HG03280 (cell line): ENCODE data around the gene KNL1.
A peak's percentile ranks its signal among the peaks of the same experiment; 100 is the strongest.
"Not testable (repeated sequence)": the region's sequence is repeated elsewhere in the genome, so short reads cannot be mapped to it uniquely, and the experiment has no call there.

ENCODE experiments used
- ATAC-seq: cut with Tn5 transposase; IDR thresholded peaks from one replicate; pipeline ENCODE4 v1.9.1; 2021; ENCODE audit warnings: mild to moderate bottlenecking, moderate library complexity; ENCODE audit not compliant: unreplicated experiment

The KNL1 gene

GRCh38 chr15:40578892-40579291 is 15.2 kb upstream of the KNL1 start:
- no peak for ATAC-seq

GRCh38 chr15:40581796-40582195 is 12.3 kb upstream of the KNL1 start:
- ATAC-seq, result not testable (repeated sequence)

GRCh38 chr15:40582726-40583246 is 11.3 kb upstream of the KNL1 start:
- no peak for ATAC-seq

GRCh38 chr15:40584191-40584590 is 9.9 kb upstream of the KNL1 start:
- ATAC-seq, result no peak

GRCh38 chr15:40590667-40591050 is 3.4 kb upstream of the KNL1 start:
- ATAC-seq, result no peak

GRCh38 chr15:40591389-40591788 is 2.7 kb upstream of the KNL1 start:
- ATAC-seq, result no peak

GRCh38 chr15:40593165-40593564 is 884 bp upstream of the KNL1 start:
- no peak for ATAC-seq

- peak; percentile 30 for ATAC-seq
These were observed 384 bp downstream of the KNL1 start for GRCh38 chr15:40594429-40594836.

GRCh38 chr15:40595219-40595618 is 1.2 kb downstream of the KNL1 start:
- ATAC-seq, result no peak

GRCh38 chr15:40595773-40596172 is 1.7 kb downstream of the KNL1 start:
- no peak for ATAC-seq

GRCh38 chr15:40597024-40597423 is 3.0 kb downstream of the KNL1 start:
- ATAC-seq, result no peak

- no peak for ATAC-seq
These were observed 4.1 kb downstream of the KNL1 start for GRCh38 chr15:40598126-40598525.

- no peak for ATAC-seq
These were observed 4.6 kb downstream of the KNL1 start for GRCh38 chr15:40598672-40599071.

GRCh38 chr15:40600956-40601355 is 6.9 kb downstream of the KNL1 start:
- ATAC-seq, result no peak

- no peak for ATAC-seq
These were observed 9.9 kb downstream of the KNL1 start for GRCh38 chr15:40603935-40604334.

GRCh38 chr15:40613080-40613479 is 19.0 kb downstream of the KNL1 start:
- ATAC-seq, result no peak

GRCh38 chr15:40618023-40618422 is 24.0 kb downstream of the KNL1 start:
- no peak for ATAC-seq

GRCh38 chr15:40618906-40619305 is 24.9 kb downstream of the KNL1 start:
- ATAC-seq, result no peak

GRCh38 chr15:40623361-40623760 is 29.3 kb downstream of the KNL1 start:
- ATAC-seq, result no peak

GRCh38 chr15:40630313-40630712 is 36.3 kb downstream of the KNL1 start:
- ATAC-seq, result no peak

GRCh38 chr15:40633178-40633577 is 39.1 kb downstream of the KNL1 start:
- no peak for ATAC-seq

GRCh38 chr15:40637221-40637745 is 43.2 kb downstream of the KNL1 start:
- ATAC-seq, result no peak

- ATAC-seq, result no peak
These were observed 45.6 kb downstream of the KNL1 start for GRCh38 chr15:40639677-40640076.
